HL-60 (cell line): Measurements from ENCODE around the gene ZNF740.

Source experiments
- CTCF ChIP-seq: IDR thresholded peaks from one replicate; pipeline ENCODE4 v1.5.1; 2011; ENCODE audit warnings: low read length, control low read depth, inconsistent platforms; ENCODE audit not compliant: insufficient read depth
- GABPA ChIP-seq: IDR thresholded peaks from 2 replicates; pipeline ENCODE4 v1.6.1; 2012; ENCODE audit warnings: low read depth
- TF ChIP-seq, protein P1 (sequence below): IDR thresholded peaks from 2 replicates; pipeline ENCODE4 v1.6.1; 2012; ENCODE audit warnings: low read depth; ENCODE audit not compliant: insufficient replicate concordance

GRCh38 chr12:53217051-53217930, 36.8 kb downstream of the ZNF740 start:
- TF ChIP-seq CTCF (no peak), GABPA (0 out of 2 replicates have a peak, but pooled peaks have one; percentile 18)
- TF ChIP-seq, protein P1, sequence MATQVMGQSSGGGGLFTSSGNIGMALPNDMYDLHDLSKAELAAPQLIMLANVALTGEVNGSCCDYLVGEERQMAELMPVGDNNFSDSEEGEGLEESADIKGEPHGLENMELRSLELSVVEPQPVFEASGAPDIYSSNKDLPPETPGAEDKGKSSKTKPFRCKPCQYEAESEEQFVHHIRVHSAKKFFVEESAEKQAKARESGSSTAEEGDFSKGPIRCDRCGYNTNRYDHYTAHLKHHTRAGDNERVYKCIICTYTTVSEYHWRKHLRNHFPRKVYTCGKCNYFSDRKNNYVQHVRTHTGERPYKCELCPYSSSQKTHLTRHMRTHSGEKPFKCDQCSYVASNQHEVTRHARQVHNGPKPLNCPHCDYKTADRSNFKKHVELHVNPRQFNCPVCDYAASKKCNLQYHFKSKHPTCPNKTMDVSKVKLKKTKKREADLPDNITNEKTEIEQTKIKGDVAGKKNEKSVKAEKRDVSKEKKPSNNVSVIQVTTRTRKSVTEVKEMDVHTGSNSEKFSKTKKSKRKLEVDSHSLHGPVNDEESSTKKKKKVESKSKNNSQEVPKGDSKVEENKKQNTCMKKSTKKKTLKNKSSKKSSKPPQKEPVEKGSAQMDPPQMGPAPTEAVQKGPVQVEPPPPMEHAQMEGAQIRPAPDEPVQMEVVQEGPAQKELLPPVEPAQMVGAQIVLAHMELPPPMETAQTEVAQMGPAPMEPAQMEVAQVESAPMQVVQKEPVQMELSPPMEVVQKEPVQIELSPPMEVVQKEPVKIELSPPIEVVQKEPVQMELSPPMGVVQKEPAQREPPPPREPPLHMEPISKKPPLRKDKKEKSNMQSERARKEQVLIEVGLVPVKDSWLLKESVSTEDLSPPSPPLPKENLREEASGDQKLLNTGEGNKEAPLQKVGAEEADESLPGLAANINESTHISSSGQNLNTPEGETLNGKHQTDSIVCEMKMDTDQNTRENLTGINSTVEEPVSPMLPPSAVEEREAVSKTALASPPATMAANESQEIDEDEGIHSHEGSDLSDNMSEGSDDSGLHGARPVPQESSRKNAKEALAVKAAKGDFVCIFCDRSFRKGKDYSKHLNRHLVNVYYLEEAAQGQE = no peak
